Endothelial cell of umbilical vein (primary cell): ENCODE data around the gene EXOC5. TPM values are rescaled to one million over a fixed set of nuclear protein-coding genes. Genes with fewer than 3 reads are reported as not detected.

ENCODE experiments used
- BruUV-seq: library from RNA; stranded (reverse); fragments of 400-500 nt; replicated peaks from 2 replicates; lab custom pipeline; 2021; lab: Mats Ljungman, UMichigan
- CTCF ChIA-PET: fragments of 300-600, 350-600 bp; sonication (Branson Sonifier 250); formaldehyde crosslinking; loops from one replicate; lab custom pipeline; 2021; ENCODE audit warnings: antibody characterized with exemption, inconsistent platforms; lab: Charles Lee
- POLR2A ChIA-PET: fragments of 300-600, 350-600 bp; sonication (Branson Sonifier 250); formaldehyde crosslinking; loops from one replicate; lab custom pipeline; 2021; ENCODE audit warnings: antibody characterized with exemption, inconsistent platforms; lab: Charles Lee
- DNase-seq: peaks from one replicate; pipeline ENCODE4 v3.0.0-alpha.2; 2011; ENCODE audit warnings: low read depth, low spot score
- FAIRE-seq: peaks from 2 replicates; lab custom pipeline; 2011; peaks lifted over from hg19 to GRCh38; lab: Jason Lieb, UNC
- H2AFZ ChIP-seq: 2 replicates; pipeline ENCODE4 v1.6.0; 2012; ENCODE audit warnings: low read depth, low read length, control low read depth, inconsistent platforms
- H3K27ac ChIP-seq: 2 replicates; pipeline ENCODE4 v1.5.1; 2011; ENCODE audit warnings: low read depth, mild to moderate bottlenecking, control low read depth, low read length, moderate library complexity; ENCODE audit not compliant: insufficient read depth
- H3K27me3 ChIP-seq, 2 experiments: 2 replicates each; pipeline versions ENCODE4 v1.6.0 to v1.6.1; 2011; ENCODE audit warnings: low read length in 2 of 2, mixed read lengths in 1 of 2; ENCODE audit not compliant: control insufficient read depth in 2 of 2, insufficient read depth in 2 of 2
- H3K36me3 ChIP-seq, 2 experiments: 2 replicates in 1 of 2; 3 replicates in 1 of 2; pipeline ENCODE4 v1.5.1; 2011; ENCODE audit warnings: low read length in 2 of 2, mild to moderate bottlenecking in 1 of 2, moderate library complexity in 1 of 2; ENCODE audit not compliant: control insufficient read depth in 2 of 2, insufficient read depth in 2 of 2; ENCODE audit errors: extremely low read depth in 1 of 2
- H3K4me1 ChIP-seq: 3 replicates; pipeline ENCODE4 v1.5.1; 2011; ENCODE audit warnings: mild to moderate bottlenecking, low read length; ENCODE audit not compliant: control insufficient read depth, insufficient read depth; ENCODE audit errors: extremely low read depth
- H3K4me2 ChIP-seq: 2 replicates; pipeline ENCODE4 v1.6.1; 2011; ENCODE audit warnings: low read length, control low read depth, mixed read lengths; ENCODE audit not compliant: insufficient read depth
- H3K4me3 ChIP-seq, 3 experiments: fragments of 200-600 bp in 1 of 3; sonication (generic), shearing (Covaris generic) in 1 of 3; replicated peaks in 1 of 3; 2 replicates each; pipeline ENCODE4 v1.5.1; 2011 to 2016; ENCODE audit warnings: control low read depth in 3 of 3, low read length in 3 of 3, mild to moderate bottlenecking in 2 of 3, inconsistent platforms in 1 of 3, low read depth in 1 of 3, moderate library complexity in 1 of 3; ENCODE audit not compliant: insufficient read depth in 1 of 3
- H3K79me2 ChIP-seq: 2 replicates; pipeline ENCODE4 v1.6.0; 2012; ENCODE audit warnings: low read length, inconsistent platforms; ENCODE audit not compliant: control insufficient read depth, insufficient read depth
- H3K9ac ChIP-seq: replicated peaks from 2 replicates; pipeline ENCODE3; 2011; ENCODE audit warnings: low read length, control low read depth; ENCODE audit not compliant: insufficient read depth; ENCODE audit errors: extremely low read depth
- H3K9me1 ChIP-seq: replicated peaks from 3 replicates; pipeline ENCODE4 v1.6.0; 2011; ENCODE audit warnings: mild to moderate bottlenecking, low read length; ENCODE audit not compliant: control insufficient read depth, insufficient read depth; ENCODE audit errors: extremely low read depth
- H3K9me3 ChIP-seq: replicated peaks from 2 replicates; pipeline ENCODE4 v1.5.1; 2012; ENCODE audit warnings: low read length, inconsistent platforms; ENCODE audit not compliant: control insufficient read depth, insufficient read depth
- H4K20me1 ChIP-seq: replicated peaks from 2 replicates; pipeline ENCODE3; 2011; ENCODE audit warnings: mild to moderate bottlenecking, low read length; ENCODE audit not compliant: control insufficient read depth, insufficient read depth; ENCODE audit errors: extremely low read depth
- EZH2 ChIP-seq: IDR thresholded peaks from 2 replicates; pipeline ENCODE4 v1.6.1; 2012; ENCODE audit warnings: borderline replicate concordance, low read depth, mild to moderate bottlenecking, moderate library complexity, low read length, inconsistent platforms; ENCODE audit not compliant: severe bottlenecking
- FOS ChIP-seq: IDR thresholded peaks from 2 replicates; pipeline ENCODE4 v1.6.1; 2011; ENCODE audit warnings: mild to moderate bottlenecking, low read length, moderate library complexity, borderline replicate concordance; ENCODE audit not compliant: insufficient read depth
- GATA2 ChIP-seq: IDR thresholded peaks from 2 replicates; pipeline ENCODE4 v1.7.0; 2011; ENCODE audit warnings: low read depth, mild to moderate bottlenecking, moderate library complexity, mixed read lengths, low read length; ENCODE audit not compliant: insufficient read length, insufficient read depth
- JUN ChIP-seq: IDR thresholded peaks from 2 replicates; pipeline ENCODE4 v1.6.1; 2011; ENCODE audit warnings: borderline replicate concordance, low read depth; ENCODE audit not compliant: insufficient read length, insufficient read depth
- MYC ChIP-seq: IDR thresholded peaks from one replicate; pipeline ENCODE4 v1.6.1; 2011; ENCODE audit warnings: mild to moderate bottlenecking, low read depth, low read length
- POLR2A ChIP-seq: IDR thresholded peaks from 2 replicates; pipeline ENCODE4 v1.6.1; 2012; ENCODE audit warnings: low read depth, mild to moderate bottlenecking, control low read depth, low read length
- POLR2AphosphoS5 ChIP-seq: IDR thresholded peaks from 2 replicates; pipeline ENCODE4 v1.6.1; 2012; ENCODE audit warnings: low read depth, mild to moderate bottlenecking, control low read depth, low read length, moderate library complexity; ENCODE audit not compliant: insufficient read depth
- dilution Hi-C: fragments of 300-500 bp; cut with MboI; formaldehyde crosslinking; loops from one replicate; pipeline ENCODE4 v1.15.0; 2019; ENCODE audit warnings: low sequenced_read_pairs; ENCODE audit not compliant: extremely low pct_ligation_motif_present
- intact Hi-C: fragments of 100-400 bp; cut with micrococcal nuclease; formaldehyde crosslinking; loops from one replicate; pipeline ENCODE4 v1.10.0; 2022
- polyA plus RNA-seq, 4 experiments: library from polyadenylated mRNA; depleted of rRNA in 3 of 4; stranded (reverse) in 3 of 4; unstranded in 1 of 4; fragments of >200 nt; gene quantifications; 2 replicates each; pipeline versions ENCODE4 v1.2.1 to v1.2.3, GENCODE V29; 2011 to 2012; ENCODE audit warnings: missing spikeins in 1 of 4
- total RNA-seq: library from RNA; stranded (reverse); gene quantifications from 2 replicates; pipeline ENCODE4 v1.2.3, GENCODE V29; 2021
- TF ChIP-seq, protein P1 (sequence below), 2 donors: IDR thresholded peaks; 1 replicate in 1 of 2; 2 replicates in 1 of 2; pipeline ENCODE4 v1.5.1; 2011; ENCODE audit warnings: low read length in 2 of 2, mild to moderate bottlenecking in 2 of 2, moderate library complexity in 2 of 2, control low read depth in 1 of 2, inconsistent platforms in 1 of 2, low read depth in 1 of 2; ENCODE audit not compliant: insufficient read depth in 1 of 2; ENCODE audit errors: extremely low read depth in 1 of 2
- TF ChIP-seq, protein P2 (sequence below): IDR thresholded peaks from 2 replicates; pipeline ENCODE4 v1.6.1; 2011; ENCODE audit not compliant: insufficient read depth, insufficient read length

The EXOC5 gene
- total and polyA plus RNA-seq, 2 donors (not counting 3 experiments of a cell fraction or from before 2014, with no cell fraction given) = 23.9 to 104 TPM

DNA sequence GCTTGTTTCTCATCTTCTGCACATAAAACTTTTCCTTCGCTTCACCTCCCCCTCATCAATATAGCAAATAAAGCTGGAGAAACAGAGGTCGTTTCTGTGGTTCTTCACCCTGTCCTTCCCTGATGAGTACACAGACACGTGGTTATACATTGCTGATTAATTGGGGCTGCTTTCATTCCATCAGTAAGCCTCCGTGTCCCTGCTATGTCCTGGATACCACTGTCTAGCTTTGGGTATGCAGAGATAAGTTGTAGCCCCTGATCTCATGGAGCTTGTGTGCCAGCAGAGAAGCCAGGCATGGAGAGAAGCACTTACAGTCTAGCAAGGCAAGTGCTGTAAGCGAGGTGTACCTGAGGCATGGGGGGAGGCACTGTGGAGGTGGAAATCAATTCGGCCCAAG, 108.4 kb downstream of the EXOC5 start:
- H3K4me2 ChIP-seq = no peak overlapping the region
- FAIRE-seq = no peak
- no peak overlapping the region for H3K9ac ChIP-seq
- ChIA-PET CTCF (no interaction called here), POLR2A (no interaction called here)
- no peaks in the 10 kb centered on the region for H3K36me3 ChIP-seq
- BruUV-seq = no TSS peak
- intact Hi-C loops = no loop called here
- no peaks in the 10 kb centered on the region for H3K9me3 ChIP-seq
- H3K27me3 ChIP-seq = peaks cover 0 to 2% of the 10 kb centered on the region in 2 experiments
- dilution Hi-C loops = no loop called here
- no peak overlapping the region for H2AFZ ChIP-seq
- H4K20me1 ChIP-seq = no peaks in the 10 kb centered on the region
- no peak overlapping the region for H3K4me3 ChIP-seq
- H3K79me2 ChIP-seq = no peaks in the 10 kb centered on the region
- TF ChIP-seq MYC (no peak), GATA2 (no peak), FOS (no peak), POLR2A (no peak), JUN (no peak), EZH2 (no peak), POLR2AphosphoS5 (no peak)
- TF ChIP-seq, protein P1, sequence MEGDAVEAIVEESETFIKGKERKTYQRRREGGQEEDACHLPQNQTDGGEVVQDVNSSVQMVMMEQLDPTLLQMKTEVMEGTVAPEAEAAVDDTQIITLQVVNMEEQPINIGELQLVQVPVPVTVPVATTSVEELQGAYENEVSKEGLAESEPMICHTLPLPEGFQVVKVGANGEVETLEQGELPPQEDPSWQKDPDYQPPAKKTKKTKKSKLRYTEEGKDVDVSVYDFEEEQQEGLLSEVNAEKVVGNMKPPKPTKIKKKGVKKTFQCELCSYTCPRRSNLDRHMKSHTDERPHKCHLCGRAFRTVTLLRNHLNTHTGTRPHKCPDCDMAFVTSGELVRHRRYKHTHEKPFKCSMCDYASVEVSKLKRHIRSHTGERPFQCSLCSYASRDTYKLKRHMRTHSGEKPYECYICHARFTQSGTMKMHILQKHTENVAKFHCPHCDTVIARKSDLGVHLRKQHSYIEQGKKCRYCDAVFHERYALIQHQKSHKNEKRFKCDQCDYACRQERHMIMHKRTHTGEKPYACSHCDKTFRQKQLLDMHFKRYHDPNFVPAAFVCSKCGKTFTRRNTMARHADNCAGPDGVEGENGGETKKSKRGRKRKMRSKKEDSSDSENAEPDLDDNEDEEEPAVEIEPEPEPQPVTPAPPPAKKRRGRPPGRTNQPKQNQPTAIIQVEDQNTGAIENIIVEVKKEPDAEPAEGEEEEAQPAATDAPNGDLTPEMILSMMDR (IDR thresholded peaks at IDR 0.05; ENCODE audit: extremely low read depth in 1 of 2, insufficient read depth in 1 of 2, low read depth in 1 of 2, low read length in 2 of 2) = no peak
- TF ChIP-seq, protein P2, sequence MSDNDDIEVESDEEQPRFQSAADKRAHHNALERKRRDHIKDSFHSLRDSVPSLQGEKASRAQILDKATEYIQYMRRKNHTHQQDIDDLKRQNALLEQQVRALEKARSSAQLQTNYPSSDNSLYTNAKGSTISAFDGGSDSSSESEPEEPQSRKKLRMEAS = no peak
- H3K27ac ChIP-seq = no peak overlapping the region
- no peak for DNase-seq
- no peaks in the 10 kb centered on the region for H3K9me1 ChIP-seq
- H3K4me1 ChIP-seq = no peaks in the 10 kb centered on the region
